ES-I3 (cell line): ENCODE measurements around the gene SLC17A9.

ENCODE experiments used
- H3K36me3 ChIP-seq: 2 replicates; pipeline ENCODE4 v1.6.1; 2013; ENCODE audit warnings: mild to moderate bottlenecking, low read length, control low read depth, moderate library complexity; ENCODE audit not compliant: insufficient read depth
- H3K4me1 ChIP-seq: 2 replicates; pipeline ENCODE4 v1.6.1; 2013; ENCODE audit warnings: mild to moderate bottlenecking, control low read depth, low read length; ENCODE audit not compliant: insufficient read depth
- H3K9ac ChIP-seq: 2 replicates; pipeline ENCODE4 v1.6.1; 2013; ENCODE audit warnings: low read depth, mild to moderate bottlenecking, low read length, moderate library complexity
- H3K9me3 ChIP-seq: 2 replicates; pipeline ENCODE4 v1.6.1; 2013; ENCODE audit warnings: mild to moderate bottlenecking, low read length, moderate library complexity; ENCODE audit not compliant: control insufficient read depth, insufficient read depth

SLC17A9 gene

GRCh38 chr20:62961799-62962198, 9.3 kb downstream of the SLC17A9 start:
- no peaks in the 10 kb centered on the region for H3K36me3 ChIP-seq
- no peaks in the 10 kb centered on the region for H3K9me3 ChIP-seq
- peak overlapping the region; percentile 73 for H3K9ac ChIP-seq
- H3K4me1 ChIP-seq = no peaks in the 10 kb centered on the region

DNA sequence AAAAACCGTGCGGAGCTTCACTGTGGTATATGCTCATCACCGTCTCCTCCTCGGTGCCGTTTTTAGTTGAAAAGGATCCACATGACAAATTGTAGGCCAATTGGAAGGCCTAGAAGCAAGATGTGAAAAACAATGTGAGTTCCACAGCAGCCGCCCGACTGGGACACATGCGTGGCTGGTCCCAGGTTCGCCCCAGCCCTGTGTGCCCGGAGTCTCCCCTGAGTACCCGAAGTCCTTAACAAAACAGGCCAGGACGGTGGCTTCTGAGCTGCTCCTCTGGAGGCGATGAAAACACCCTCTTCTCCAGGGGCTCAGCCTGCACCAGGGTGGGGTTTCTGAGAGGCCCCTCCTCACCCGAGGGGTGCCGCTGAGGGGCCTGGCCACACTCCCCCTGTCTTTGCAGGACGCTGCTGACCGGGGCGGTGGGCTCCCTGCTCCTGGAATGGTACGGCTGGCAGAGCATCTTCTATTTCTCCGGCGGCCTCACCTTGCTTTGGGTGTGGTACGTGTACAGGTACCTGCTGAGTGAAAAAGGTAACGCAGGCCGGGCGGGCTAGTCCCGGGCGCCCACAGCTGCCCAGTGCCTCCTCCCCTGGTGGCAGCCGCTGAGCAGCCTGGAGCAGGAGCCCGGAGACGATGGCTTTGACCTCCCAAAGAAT, 9.8 kb downstream of the SLC17A9 start:
- Histone ChIP-seq H3K9me3 (no peaks in the 10 kb centered on the region), H3K36me3 (no peaks in the 10 kb centered on the region), H3K4me1 (no peaks in the 10 kb centered on the region), H3K9ac (no peak overlapping the region)

DNA sequence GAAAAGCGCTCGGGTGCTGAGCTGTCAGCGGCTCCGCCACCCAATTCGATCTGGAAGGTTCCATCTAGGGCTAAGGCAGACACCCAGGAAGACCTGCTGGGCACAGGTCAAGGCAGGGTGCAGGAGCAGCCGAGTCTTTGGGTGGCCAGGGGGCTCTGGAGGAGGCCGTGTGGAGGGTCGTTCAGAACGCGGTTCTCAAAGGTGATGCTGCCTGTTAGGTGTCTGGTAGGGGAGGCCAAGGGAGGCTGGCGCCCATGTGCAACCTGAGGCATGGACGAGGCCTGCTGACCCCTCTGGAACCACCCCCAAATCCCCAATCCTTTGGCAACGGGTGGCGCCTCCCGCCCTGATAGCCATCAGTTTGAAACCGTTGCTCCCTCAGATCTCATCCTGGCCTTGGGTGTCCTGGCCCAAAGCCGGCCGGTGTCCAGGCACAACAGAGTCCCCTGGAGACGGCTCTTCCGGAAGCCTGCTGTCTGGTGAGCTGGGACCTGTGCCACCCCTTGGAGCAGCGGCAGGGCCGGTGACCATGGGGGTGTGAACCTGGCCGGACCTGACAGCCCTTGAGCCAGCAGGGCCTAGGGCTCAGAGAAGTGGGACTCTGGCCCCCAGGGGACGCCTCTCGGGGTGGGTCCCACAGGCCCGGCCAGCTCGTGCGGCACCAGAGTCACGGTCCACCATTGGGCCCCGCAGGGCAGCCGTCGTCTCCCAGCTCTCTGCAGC, 10.5 kb downstream of the SLC17A9 start:
- no peaks in the 10 kb centered on the region for H3K36me3 ChIP-seq
- no peaks in the 10 kb centered on the region for H3K4me1 ChIP-seq
- H3K9ac ChIP-seq = no peak overlapping the region
- no peaks in the 10 kb centered on the region for H3K9me3 ChIP-seq

- H3K4me1 ChIP-seq = no peaks in the 10 kb centered on the region
- no peak overlapping the region for H3K9ac ChIP-seq
- no peaks in the 10 kb centered on the region for H3K9me3 ChIP-seq
- H3K36me3 ChIP-seq = no peaks in the 10 kb centered on the region
These were observed 11.3 kb downstream of the SLC17A9 start for GRCh38 chr20:62963614-62964397.

DNA sequence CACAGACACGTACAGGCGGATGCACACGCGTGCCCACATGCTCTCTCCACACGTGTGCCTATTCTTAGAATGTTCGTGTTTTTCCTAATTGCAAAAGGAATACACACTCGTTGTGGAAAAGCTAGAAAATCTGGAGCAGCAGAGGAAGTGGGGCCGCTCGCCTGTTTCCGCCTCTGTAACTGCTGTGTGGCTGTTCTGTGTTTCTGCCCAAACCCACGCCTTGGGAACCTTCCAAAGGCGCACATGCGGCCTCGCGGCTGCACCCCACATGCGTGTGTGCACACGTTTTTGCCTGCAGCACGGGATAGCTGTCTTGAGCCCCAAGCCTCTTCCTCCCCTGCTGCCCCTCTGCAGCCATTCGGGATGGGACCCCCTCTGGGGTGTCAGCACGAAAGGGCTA, 12.2 kb downstream of the SLC17A9 start:
- H3K4me1 ChIP-seq = no peaks in the 10 kb centered on the region
- no peaks in the 10 kb centered on the region for H3K36me3 ChIP-seq
- H3K9ac ChIP-seq = no peak overlapping the region
- no peaks in the 10 kb centered on the region for H3K9me3 ChIP-seq

DNA sequence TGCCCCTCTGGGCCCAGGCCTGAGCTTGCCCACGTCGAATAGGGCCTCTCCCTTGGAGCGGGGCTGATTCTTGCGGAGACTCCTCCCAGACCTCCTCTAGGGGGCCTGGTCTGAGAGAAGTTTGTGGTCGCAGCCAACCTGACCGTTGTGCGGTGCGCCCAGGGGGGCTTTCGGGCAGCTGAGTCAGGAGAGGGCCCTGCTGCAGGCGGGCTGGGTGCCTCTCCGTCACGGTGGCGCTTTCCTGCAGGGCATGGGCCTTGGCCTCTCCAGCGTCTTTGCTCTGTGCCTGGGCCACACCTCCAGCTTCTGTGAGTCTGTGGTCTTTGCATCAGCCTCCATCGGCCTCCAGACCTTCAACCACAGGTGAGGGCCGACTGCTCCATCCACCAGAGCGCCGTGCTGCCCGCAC, 12.9 kb downstream of the SLC17A9 start:
- Histone ChIP-seq H3K9me3 (no peaks in the 10 kb centered on the region), H3K9ac (no peak overlapping the region), H3K36me3 (no peaks in the 10 kb centered on the region), H3K4me1 (no peaks in the 10 kb centered on the region)

DNA sequence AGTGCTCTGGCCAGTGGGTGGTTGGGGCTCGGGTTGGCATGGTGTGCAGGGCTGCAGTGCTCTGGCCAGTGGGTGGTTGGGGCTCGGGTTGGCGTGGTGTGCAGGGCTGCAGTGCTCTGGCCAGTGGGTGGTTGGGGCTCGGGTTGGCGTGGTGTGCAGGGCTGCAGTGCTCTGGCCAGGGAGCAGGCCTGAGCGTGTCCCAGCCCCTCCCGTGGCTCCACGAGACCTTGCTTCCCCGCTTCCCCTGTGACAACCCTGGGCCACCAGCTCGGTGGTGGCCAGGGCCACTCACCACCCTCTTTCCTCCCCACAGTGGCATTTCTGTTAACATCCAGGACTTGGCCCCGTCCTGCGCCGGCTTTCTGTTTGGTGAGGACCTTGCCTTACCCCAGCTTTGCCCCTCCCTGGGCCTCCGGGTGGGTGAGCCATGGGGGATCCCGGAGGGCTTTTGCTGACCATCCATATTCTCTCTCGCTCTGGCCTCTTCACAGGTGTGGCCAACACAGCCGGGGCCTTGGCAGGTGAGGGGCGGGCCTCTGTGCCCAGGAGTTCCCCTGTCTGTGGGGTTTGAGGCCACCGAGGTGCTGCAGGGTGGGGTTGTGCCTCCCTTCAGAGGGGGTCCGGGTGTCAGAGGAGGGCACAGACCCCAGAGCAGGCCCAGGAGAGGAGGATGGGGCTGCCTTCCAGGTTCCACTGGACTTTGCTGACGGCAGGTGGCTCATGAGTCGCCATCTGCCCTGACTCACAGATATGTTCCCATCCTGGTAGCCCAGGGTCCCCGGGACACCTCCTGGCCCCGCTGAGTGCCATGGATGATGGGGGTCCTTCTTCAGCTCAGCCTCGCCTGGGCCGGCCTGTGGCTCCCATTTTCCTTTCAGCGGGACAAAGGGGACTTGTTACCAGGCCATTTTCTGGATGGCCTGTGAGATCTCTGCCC, 14.0 kb downstream of the SLC17A9 start:
- H3K9ac ChIP-seq = no peak overlapping the region
- no peaks in the 10 kb centered on the region for H3K9me3 ChIP-seq
- no peaks in the 10 kb centered on the region for H3K4me1 ChIP-seq
- no peaks in the 10 kb centered on the region for H3K36me3 ChIP-seq

DNA sequence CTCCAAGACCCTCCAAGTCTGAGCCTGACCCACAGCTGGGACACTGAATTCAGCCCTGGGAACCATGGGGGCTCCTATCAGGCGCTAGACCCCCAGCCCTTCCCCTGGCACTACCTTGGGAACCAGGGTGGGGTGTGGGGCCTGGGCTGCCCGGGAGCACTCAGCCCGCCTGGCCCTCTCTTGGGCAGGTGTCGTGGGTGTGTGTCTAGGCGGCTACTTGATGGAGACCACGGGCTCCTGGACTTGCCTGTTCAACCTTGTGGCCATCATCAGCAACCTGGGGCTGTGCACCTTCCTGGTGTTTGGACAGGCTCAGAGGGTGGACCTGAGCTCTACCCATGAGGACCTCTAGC, 14.6 kb downstream of the SLC17A9 start:
- Histone ChIP-seq H3K36me3 (no peaks in the 10 kb centered on the region), H3K4me1 (no peaks in the 10 kb centered on the region), H3K9ac (no peak overlapping the region), H3K9me3 (no peaks in the 10 kb centered on the region)

- Histone ChIP-seq H3K4me1 (no peaks in the 10 kb centered on the region; the same call in 1 of the 2 replicates), H3K9me3 (no peaks in the 10 kb centered on the region), H3K9ac (no peak overlapping the region), H3K36me3 (no peaks in the 10 kb centered on the region)
These were observed 15.3 kb downstream of the SLC17A9 start for GRCh38 chr20:62967628-62968351.

- H3K9me3 ChIP-seq = no peaks in the 10 kb centered on the region
- no peak overlapping the region for H3K9ac ChIP-seq
- H3K36me3 ChIP-seq = no peaks in the 10 kb centered on the region
- no peaks in the 10 kb centered on the region; the same call in 1 of the 2 replicates for H3K4me1 ChIP-seq
These were observed 16.1 kb downstream of the SLC17A9 start for GRCh38 chr20:62968378-62969178.

DNA sequence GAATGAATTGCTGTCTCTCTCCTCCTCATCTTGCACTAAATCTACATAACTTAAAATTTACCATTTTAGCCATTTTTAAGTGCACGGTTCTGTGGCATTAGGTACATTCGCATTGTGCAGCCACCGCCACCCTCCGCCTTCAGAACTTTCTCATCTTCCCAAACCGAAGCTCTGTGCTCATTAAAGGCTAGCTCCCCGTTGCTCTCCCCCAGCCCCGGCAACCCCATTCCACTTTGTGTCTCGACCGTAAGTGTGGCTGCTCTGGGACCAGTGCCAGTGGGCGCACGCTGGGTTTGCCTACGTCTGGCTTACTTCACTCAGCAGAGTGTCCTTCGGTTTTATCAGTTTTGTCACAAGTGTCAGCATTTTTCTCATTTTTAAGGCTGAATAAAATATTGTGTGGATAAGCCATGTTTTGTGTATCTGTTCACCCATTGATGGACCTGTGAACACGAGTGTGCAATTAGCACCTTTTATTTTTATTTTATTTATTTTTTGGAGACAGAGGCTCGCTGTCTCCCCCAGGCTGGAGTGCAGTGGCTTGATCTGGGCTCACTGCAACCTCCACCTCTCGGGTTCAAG, 16.8 kb downstream of the SLC17A9 start:
- Histone ChIP-seq H3K9me3 (no peaks in the 10 kb centered on the region), H3K36me3 (no peaks in the 10 kb centered on the region), H3K4me1 (no peaks in the 10 kb centered on the region; the same call in 1 of the 2 replicates), H3K9ac (no peak overlapping the region)

DNA sequence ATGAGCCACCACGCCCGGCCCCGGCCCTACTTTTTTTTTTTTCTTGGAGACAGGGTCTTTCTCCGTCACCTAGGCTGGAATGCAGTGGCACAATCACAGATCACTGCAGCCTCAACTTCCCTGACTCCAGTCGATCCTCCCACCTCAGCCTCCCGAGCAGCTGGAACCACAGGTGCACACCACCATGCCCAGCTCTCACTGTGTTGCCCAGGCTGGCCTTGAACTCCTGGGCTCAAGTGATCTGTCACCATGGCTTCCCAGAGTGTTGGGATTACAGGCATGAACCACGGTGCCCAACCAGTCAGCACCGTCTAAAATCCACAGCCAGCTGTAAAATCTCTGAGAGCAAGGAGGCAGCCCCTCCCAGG, 17.4 kb downstream of the SLC17A9 start:
- Histone ChIP-seq H3K9me3 (no peaks in the 10 kb centered on the region), H3K36me3 (no peaks in the 10 kb centered on the region), H3K9ac (no peak overlapping the region), H3K4me1 (peaks cover 5% of the 10 kb centered on the region)
